MM.1S (cell line): ENCODE results near the gene PSMC3.

Experiments used
- EZH2 ChIP-seq: fragments of 300-600 bp; sonication (generic); optimal IDR thresholded peaks from 2 replicates; pipeline ENCODE3; 2017; ENCODE audit warnings: low read depth, mild to moderate bottlenecking, antibody characterized with exemption, low read length, mixed read lengths
- EZH2phosphoT487 ChIP-seq: fragments of 300-600 bp; sonication (generic); IDR thresholded peaks from 2 replicates; pipeline ENCODE4 v1.6.1; 2018; ENCODE audit warnings: antibody characterized with exemption, low read length
- TF ChIP-seq, protein P1 (sequence below): fragments of 300-600 bp; sonication (generic); IDR thresholded peaks from 2 replicates; pipeline ENCODE4 v1.5.1; 2016; ENCODE audit warnings: antibody characterized with exemption, low read length, mixed read lengths

DNA sequence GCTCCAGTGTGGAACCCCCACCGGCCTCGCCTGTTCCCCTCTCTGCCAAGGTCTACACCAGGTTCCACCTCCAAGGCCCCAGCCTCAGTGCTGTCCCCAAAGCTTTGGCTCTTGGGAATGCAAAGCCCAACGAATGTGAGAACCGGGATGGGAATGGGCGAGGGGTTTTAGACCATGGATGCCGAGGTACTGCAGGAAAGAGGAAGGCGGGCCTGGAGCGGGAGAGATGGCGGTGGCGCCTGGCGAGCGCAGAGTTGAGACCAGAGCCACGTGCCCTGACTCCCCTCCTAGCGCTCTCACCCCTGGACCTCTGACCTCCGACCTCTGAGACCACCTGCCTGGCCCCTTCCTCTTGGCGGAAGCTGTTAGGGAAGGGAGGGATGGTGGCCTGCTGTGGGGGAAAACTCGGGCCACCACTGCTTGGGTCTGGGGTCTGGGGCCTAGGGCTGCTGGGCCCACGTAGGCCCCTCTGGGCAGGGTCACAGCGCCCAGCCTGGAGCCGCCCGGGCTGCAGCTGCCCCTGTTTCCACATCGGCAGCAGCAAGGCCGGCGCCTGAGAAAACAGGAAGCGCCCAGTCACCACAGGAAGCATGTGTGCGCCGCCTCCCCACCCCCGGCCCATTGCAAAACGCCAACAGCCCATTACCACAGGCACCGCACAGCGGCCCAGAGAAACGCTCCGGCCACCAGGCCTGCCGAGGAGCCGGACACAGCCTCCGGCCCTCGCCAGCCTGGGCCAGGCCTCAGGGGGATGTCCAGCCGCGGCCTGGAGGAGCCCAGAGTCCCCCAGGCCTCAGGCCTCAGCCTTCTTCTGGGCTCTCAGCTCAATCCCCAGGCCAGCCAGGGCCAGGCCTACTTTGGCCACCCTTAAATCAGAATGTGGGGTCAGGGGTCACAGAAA lies 31.7 kb downstream of the PSMC3 start:
- TF ChIP-seq, protein P1, sequence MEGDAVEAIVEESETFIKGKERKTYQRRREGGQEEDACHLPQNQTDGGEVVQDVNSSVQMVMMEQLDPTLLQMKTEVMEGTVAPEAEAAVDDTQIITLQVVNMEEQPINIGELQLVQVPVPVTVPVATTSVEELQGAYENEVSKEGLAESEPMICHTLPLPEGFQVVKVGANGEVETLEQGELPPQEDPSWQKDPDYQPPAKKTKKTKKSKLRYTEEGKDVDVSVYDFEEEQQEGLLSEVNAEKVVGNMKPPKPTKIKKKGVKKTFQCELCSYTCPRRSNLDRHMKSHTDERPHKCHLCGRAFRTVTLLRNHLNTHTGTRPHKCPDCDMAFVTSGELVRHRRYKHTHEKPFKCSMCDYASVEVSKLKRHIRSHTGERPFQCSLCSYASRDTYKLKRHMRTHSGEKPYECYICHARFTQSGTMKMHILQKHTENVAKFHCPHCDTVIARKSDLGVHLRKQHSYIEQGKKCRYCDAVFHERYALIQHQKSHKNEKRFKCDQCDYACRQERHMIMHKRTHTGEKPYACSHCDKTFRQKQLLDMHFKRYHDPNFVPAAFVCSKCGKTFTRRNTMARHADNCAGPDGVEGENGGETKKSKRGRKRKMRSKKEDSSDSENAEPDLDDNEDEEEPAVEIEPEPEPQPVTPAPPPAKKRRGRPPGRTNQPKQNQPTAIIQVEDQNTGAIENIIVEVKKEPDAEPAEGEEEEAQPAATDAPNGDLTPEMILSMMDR = no peak
- TF ChIP-seq EZH2 = no peak
- TF ChIP-seq EZH2phosphoT487 = no peak
